Esophagus squamous epithelium (tissue), 4 donors: ENCODE results near the gene LRRC4.

Experiments
- POLR2A ChIP-seq, 4 donors: fragments of 450-650 bp; IDR thresholded peaks; one replicate each; pipeline ENCODE4 v1.6.1; 2017; ENCODE audit warnings: antibody characterized with exemption in 4 of 4, mild to moderate bottlenecking in 4 of 4, moderate library complexity in 3 of 4
- TF ChIP-seq, protein P1 (sequence below), 6 experiments: fragments of 450-650 bp in 4 of 6; fragments of 200-600 bp in 2 of 6; sonication (generic) in 2 of 6; IDR thresholded peaks; one replicate each; pipeline ENCODE4 v1.5.1; 2016 to 2019; ENCODE audit warnings: antibody characterized with exemption in 6 of 6, mild to moderate bottlenecking in 4 of 6, moderate library complexity in 4 of 6

DNA sequence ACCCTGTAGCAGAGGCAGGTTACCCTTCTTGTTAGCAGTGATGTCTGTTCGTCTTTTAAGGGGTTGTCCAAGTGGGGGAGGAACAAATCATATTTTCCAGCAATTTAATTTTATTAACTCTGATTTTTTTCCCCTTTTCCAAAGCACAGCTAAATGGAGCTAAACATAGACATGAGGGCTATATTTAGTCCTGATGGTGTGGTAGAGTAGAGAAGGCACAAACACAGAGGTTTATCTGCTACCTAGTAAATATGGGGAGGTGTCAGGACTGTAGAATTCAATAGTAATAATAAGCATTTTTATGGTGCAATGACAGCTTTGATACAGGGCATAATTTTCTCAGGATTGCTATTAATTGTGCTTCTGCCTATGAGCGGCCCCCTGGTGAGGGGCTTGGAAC is 22.5 kb downstream of the LRRC4 start:
- TF ChIP-seq, protein P1, sequence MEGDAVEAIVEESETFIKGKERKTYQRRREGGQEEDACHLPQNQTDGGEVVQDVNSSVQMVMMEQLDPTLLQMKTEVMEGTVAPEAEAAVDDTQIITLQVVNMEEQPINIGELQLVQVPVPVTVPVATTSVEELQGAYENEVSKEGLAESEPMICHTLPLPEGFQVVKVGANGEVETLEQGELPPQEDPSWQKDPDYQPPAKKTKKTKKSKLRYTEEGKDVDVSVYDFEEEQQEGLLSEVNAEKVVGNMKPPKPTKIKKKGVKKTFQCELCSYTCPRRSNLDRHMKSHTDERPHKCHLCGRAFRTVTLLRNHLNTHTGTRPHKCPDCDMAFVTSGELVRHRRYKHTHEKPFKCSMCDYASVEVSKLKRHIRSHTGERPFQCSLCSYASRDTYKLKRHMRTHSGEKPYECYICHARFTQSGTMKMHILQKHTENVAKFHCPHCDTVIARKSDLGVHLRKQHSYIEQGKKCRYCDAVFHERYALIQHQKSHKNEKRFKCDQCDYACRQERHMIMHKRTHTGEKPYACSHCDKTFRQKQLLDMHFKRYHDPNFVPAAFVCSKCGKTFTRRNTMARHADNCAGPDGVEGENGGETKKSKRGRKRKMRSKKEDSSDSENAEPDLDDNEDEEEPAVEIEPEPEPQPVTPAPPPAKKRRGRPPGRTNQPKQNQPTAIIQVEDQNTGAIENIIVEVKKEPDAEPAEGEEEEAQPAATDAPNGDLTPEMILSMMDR (IDR thresholded peaks at IDR 0.05) = no peak
- TF ChIP-seq POLR2A (IDR thresholded peaks at IDR 0.05) = no peak
